Dermis lymphatic vessel endothelial cell (primary cell): ENCODE measurements around the gene LRRC3C. TPM values are rescaled to one million over a fixed set of nuclear protein-coding genes. Genes with fewer than 3 reads are reported as not detected.

Experiments
- total RNA-seq: library from RNA; depleted of rRNA; stranded (reverse); fragments of >200 nt; gene quantifications from 2 replicates; pipeline ENCODE4 v1.2.1, GENCODE V29; 2014

LRRC3C gene
- total RNA-seq = not detected in 2 replicates

GRCh38 chr17:39927101-39927928 is at the start of gene LRRC3C, which contains the start of gene ORMDL3:
LRRC3C (plus strand) TSS chr17:39927732; CDS start chr17:39941524, 13,792 bp downstream.
ORMDL3 (minus strand) TSS chr17:39927601; CDS start chr17:39924203, 3,398 bp downstream.

GRCh38 chr17:39962642-39963220 is 35.2 kb downstream of the LRRC3C start, which contains the start of gene GSDMA:
GSDMA (plus strand) TSS chr17:39963004; CDS start chr17:39965688, 2,684 bp downstream.

GRCh38 chr17:39980351-39981206 is 53.0 kb downstream of the LRRC3C start, which contains the start of gene PSMD3:
PSMD3 (plus strand) TSS chr17:39980807; CDS start chr17:39980971, 164 bp downstream.

Other genes with a start within 250 kb of the LRRC3C start
- 4.2 and 4.7 TPM in 2 replicates for gene PGAP3, start 239.7 kb upstream of the LRRC3C start, total RNA-seq
- gene ERBB2, start 227.7 kb upstream of the LRRC3C start, total RNA-seq = 0.76 and 1.0 TPM in 2 replicates
- 18.0 and 20.5 TPM in 2 replicates for gene MIEN1, start 197.2 kb upstream of the LRRC3C start, total RNA-seq
- gene GRB7, start 189.8 kb upstream of the LRRC3C start, total RNA-seq = under 0.01 and 0.09 TPM in 2 replicates
- gene IKZF3, start 63.4 kb upstream of the LRRC3C start, total RNA-seq = not detected in 2 replicates
- not detected in 2 replicates for gene ZPBP2, start 59.5 kb upstream of the LRRC3C start, total RNA-seq
- 1.4 and 2.3 TPM in 2 replicates for gene GSDMB, start 9.1 kb upstream of the LRRC3C start, total RNA-seq
- gene ORMDL3, start 131 bp upstream of the LRRC3C start, total RNA-seq = 35.9 and 41.8 TPM in 2 replicates
- not detected in 2 replicates for gene GSDMA, start 35.3 kb downstream of the LRRC3C start, total RNA-seq
- gene PSMD3, start 53.1 kb downstream of the LRRC3C start, total RNA-seq = 69.5 and 77.7 TPM in 2 replicates
- gene CSF3, start 87.7 kb downstream of the LRRC3C start, total RNA-seq = 0.09 TPM in 1 of 2 replicates, not detected in the other
- gene MED24, start 126.7 kb downstream of the LRRC3C start, total RNA-seq = 24.3 and 27.9 TPM in 2 replicates
- 18.6 and 20.0 TPM in 2 replicates for gene THRA, start 135.2 kb downstream of the LRRC3C start, total RNA-seq
- 1.2 and 1.5 TPM in 2 replicates for gene NR1D1, start 172.9 kb downstream of the LRRC3C start, total RNA-seq
- gene MSL1, start 194.2 kb downstream of the LRRC3C start, total RNA-seq = 36.4 and 40.8 TPM in 2 replicates
- 17.9 and 22.4 TPM in 2 replicates for gene CASC3, start 212.8 kb downstream of the LRRC3C start, total RNA-seq
- gene RAPGEFL1, start 249.7 kb downstream of the LRRC3C start, total RNA-seq = 0.52 and 1.2 TPM in 2 replicates